ENCODE data around the gene SRP54. TPM values are rescaled to one million over a fixed set of nuclear protein-coding genes. Genes with fewer than 3 reads are reported as not detected.
"Not testable (repeated sequence)": the region's sequence is repeated elsewhere in the genome, so short reads cannot be mapped to it uniquely, and the experiment has no call there.

Gene SRP54
- total and polyA plus RNA-seq, 2 donors (not counting 1 experiment from before 2014, with no cell fraction given) = 71.5 to 93.9 TPM

GRCh38 chr14:35034440-35034833, 51.6 kb downstream of the SRP54 start:
- TF ChIP-seq, protein P1, sequence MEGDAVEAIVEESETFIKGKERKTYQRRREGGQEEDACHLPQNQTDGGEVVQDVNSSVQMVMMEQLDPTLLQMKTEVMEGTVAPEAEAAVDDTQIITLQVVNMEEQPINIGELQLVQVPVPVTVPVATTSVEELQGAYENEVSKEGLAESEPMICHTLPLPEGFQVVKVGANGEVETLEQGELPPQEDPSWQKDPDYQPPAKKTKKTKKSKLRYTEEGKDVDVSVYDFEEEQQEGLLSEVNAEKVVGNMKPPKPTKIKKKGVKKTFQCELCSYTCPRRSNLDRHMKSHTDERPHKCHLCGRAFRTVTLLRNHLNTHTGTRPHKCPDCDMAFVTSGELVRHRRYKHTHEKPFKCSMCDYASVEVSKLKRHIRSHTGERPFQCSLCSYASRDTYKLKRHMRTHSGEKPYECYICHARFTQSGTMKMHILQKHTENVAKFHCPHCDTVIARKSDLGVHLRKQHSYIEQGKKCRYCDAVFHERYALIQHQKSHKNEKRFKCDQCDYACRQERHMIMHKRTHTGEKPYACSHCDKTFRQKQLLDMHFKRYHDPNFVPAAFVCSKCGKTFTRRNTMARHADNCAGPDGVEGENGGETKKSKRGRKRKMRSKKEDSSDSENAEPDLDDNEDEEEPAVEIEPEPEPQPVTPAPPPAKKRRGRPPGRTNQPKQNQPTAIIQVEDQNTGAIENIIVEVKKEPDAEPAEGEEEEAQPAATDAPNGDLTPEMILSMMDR (conservative IDR thresholded peaks at IDR 0.05 in 1 of 2, IDR thresholded peaks at IDR 0.05 in 1 of 2; ENCODE audit: low read depth in 1 of 2, low read length in 2 of 2) = no peak
- TF ChIP-seq EZH2 (IDR thresholded peaks at IDR 0.05; ENCODE audit: low read length, missing control alignments) = no peak
- Histone ChIP-seq H3K4me3 (replicated peaks in 1 of 4; ENCODE audit: control extremely low read depth in 1 of 4, insufficient read depth in 1 of 4, low read depth in 3 of 4, low read length in 4 of 4) (no peak overlapping the region), H2AFZ (ENCODE audit: low read length) (no peak overlapping the region), H3K4me2 (ENCODE audit: extremely low read depth, insufficient read depth, low read length) (no peak overlapping the region), H3K9me3 (ENCODE audit: control insufficient read depth, insufficient read depth, low read depth, low read length) (no peaks in the 10 kb centered on the region), H3K27me3 (ENCODE audit: control insufficient read depth, insufficient read depth, low read length) (no peaks in the 10 kb centered on the region), H3K79me2 (ENCODE audit: control insufficient read depth, insufficient read depth, low read length) (no peaks in the 10 kb centered on the region), H3K9ac (ENCODE audit: insufficient read depth, low read length) (no peak overlapping the region), H3K27ac (ENCODE audit: insufficient read depth, low read length) (no peak overlapping the region), H3K36me3 (ENCODE audit: control insufficient read depth, insufficient read depth, low read length) (no peaks in the 10 kb centered on the region), H3K4me1 (ENCODE audit: control insufficient read depth, extremely low read depth, insufficient read depth, low read length) (no peaks in the 10 kb centered on the region), H4K20me1 (ENCODE audit: control insufficient read depth, extremely low read depth, insufficient read depth, low read length) (no peaks in the 10 kb centered on the region)
- DNase-seq (ENCODE audit: low read depth in 2 of 2) = no peak

DNA sequence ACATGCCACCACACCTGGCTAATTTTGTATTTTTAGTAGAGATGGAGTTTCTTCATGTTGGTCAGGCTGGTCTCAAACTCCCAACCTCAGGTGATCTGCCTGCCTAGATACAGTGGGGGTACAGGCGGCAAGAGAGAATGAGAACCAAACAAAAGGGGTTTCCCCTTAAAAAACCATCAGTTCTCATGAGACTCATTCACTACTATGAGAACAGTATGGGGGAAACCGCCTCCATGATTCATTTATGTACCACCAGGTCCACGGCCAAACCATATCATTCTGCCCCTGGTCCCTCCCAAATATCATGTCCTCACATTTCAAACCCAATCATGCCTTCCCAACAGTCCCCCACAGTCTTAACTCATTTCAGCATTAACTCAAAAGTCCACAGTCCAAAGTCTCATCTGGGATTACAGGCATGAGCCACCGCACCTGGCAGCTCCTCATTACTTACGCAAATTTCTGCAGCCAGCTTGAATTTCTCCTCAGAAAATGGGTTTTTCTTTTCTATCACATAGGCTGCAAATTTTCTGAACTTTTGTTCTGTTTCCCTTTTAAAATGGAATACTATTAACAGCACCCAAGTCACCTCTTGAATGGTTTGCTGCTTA, 52.3 kb downstream of the SRP54 start:
- not testable (repeated sequence) for H3K4me1 ChIP-seq (ENCODE audit: control insufficient read depth, extremely low read depth, insufficient read depth, low read length); DNase-seq (ENCODE audit: low read depth in 2 of 2); H3K9ac ChIP-seq (ENCODE audit: insufficient read depth, low read length); H3K4me2 ChIP-seq (ENCODE audit: extremely low read depth, insufficient read depth, low read length); H3K27me3 ChIP-seq (ENCODE audit: control insufficient read depth, insufficient read depth, low read length); H3K4me3 ChIP-seq (replicated peaks in 1 of 4; ENCODE audit: control extremely low read depth in 1 of 4, insufficient read depth in 1 of 4, low read depth in 3 of 4, low read length in 4 of 4); H3K9me3 ChIP-seq (ENCODE audit: control insufficient read depth, insufficient read depth, low read depth, low read length); H4K20me1 ChIP-seq (ENCODE audit: control insufficient read depth, extremely low read depth, insufficient read depth, low read length); H3K27ac ChIP-seq (ENCODE audit: insufficient read depth, low read length); H3K79me2 ChIP-seq (ENCODE audit: control insufficient read depth, insufficient read depth, low read length); H2AFZ ChIP-seq (ENCODE audit: low read length); H3K36me3 ChIP-seq (ENCODE audit: control insufficient read depth, insufficient read depth, low read length)

- H3K79me2 ChIP-seq (ENCODE audit: control insufficient read depth, insufficient read depth, low read length); H3K36me3 ChIP-seq (ENCODE audit: control insufficient read depth, insufficient read depth, low read length); H2AFZ ChIP-seq (ENCODE audit: low read length); H3K9me3 ChIP-seq (ENCODE audit: control insufficient read depth, insufficient read depth, low read depth, low read length); H4K20me1 ChIP-seq (ENCODE audit: control insufficient read depth, extremely low read depth, insufficient read depth, low read length); DNase-seq (ENCODE audit: low read depth in 2 of 2); H3K27me3 ChIP-seq (ENCODE audit: control insufficient read depth, insufficient read depth, low read length); H3K9ac ChIP-seq (ENCODE audit: insufficient read depth, low read length); H3K4me2 ChIP-seq (ENCODE audit: extremely low read depth, insufficient read depth, low read length); H3K27ac ChIP-seq (ENCODE audit: insufficient read depth, low read length); H3K4me1 ChIP-seq (ENCODE audit: control insufficient read depth, extremely low read depth, insufficient read depth, low read length); H3K4me3 ChIP-seq (replicated peaks in 1 of 4; ENCODE audit: control extremely low read depth in 1 of 4, insufficient read depth in 1 of 4, low read depth in 3 of 4, low read length in 4 of 4): not testable (repeated sequence)
Observed at GRCh38 chr14:35038312-35038711, 55.5 kb downstream of the SRP54 start.

DNA sequence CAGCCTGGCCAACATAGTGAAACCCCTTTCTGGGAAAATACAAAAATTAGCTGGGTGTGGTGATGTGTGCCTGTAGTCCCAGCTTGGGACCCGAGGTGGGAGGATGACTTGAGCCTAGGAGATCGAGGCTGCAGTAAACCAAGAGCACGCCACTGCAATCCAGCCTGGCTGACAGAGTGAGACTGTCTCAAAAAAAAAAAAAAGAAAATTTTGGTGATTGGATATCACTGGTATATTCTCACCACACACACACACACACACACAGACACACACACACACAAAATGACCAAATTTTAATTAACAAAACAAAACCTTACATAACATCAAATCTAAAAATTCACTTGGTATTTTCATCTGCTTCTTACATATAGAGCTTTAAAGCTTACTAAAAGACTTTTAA, 59.8 kb downstream of the SRP54 start:
- no peak for DNase-seq (ENCODE audit: low read depth in 2 of 2)
- H3K27ac ChIP-seq (ENCODE audit: insufficient read depth, low read length) = no peak overlapping the region
- no peaks in the 10 kb centered on the region for H3K9me3 ChIP-seq (ENCODE audit: control insufficient read depth, insufficient read depth, low read depth, low read length)
- no peak overlapping the region for H2AFZ ChIP-seq (ENCODE audit: low read length)
- no peak overlapping the region for H3K4me2 ChIP-seq (ENCODE audit: extremely low read depth, insufficient read depth, low read length)
- no peak overlapping the region for H3K9ac ChIP-seq (ENCODE audit: insufficient read depth, low read length)
- H3K4me3 ChIP-seq (replicated peaks in 1 of 4; ENCODE audit: control extremely low read depth in 1 of 4, insufficient read depth in 1 of 4, low read depth in 3 of 4, low read length in 4 of 4) = no peak overlapping the region
- no peaks in the 10 kb centered on the region for H3K27me3 ChIP-seq (ENCODE audit: control insufficient read depth, insufficient read depth, low read length)
- H3K4me1 ChIP-seq (ENCODE audit: control insufficient read depth, extremely low read depth, insufficient read depth, low read length) = peaks cover 2% of the 10 kb centered on the region
- peaks cover 8% of the 10 kb centered on the region for H3K79me2 ChIP-seq (ENCODE audit: control insufficient read depth, insufficient read depth, low read length)
- no peaks in the 10 kb centered on the region for H3K36me3 ChIP-seq (ENCODE audit: control insufficient read depth, insufficient read depth, low read length)
- TF ChIP-seq EZH2 (IDR thresholded peaks at IDR 0.05; ENCODE audit: low read length, missing control alignments) = no peak
- TF ChIP-seq, protein P1 (conservative IDR thresholded peaks at IDR 0.05 in 1 of 2, IDR thresholded peaks at IDR 0.05 in 1 of 2; ENCODE audit: low read depth in 1 of 2, low read length in 2 of 2) = no peak
- no peaks in the 10 kb centered on the region for H4K20me1 ChIP-seq (ENCODE audit: control insufficient read depth, extremely low read depth, insufficient read depth, low read length)

All from fibroblast of lung (primary cell).